Measurements from ENCODE around the gene B3GNT2.
"Not testable (repeated sequence)": the region's sequence is repeated elsewhere in the genome, so short reads cannot be mapped to it uniquely, and the experiment has no call there.

B3GNT2 gene

GRCh38 chr2:62248226-62248625 lies 52.3 kb downstream of the B3GNT2 start:
- no peak for DNase-seq

GRCh38 chr2:62250239-62250638 lies 54.3 kb downstream of the B3GNT2 start:
- no peak for DNase-seq

- peak; percentile 4 for DNase-seq
Measured at GRCh38 chr2:62254424-62255266, 58.7 kb downstream of the B3GNT2 start.

GRCh38 chr2:62257466-62257865 lies 61.6 kb downstream of the B3GNT2 start:
- peak; percentile 12 for DNase-seq

- no peak for DNase-seq
Measured at GRCh38 chr2:62263076-62263715, 67.3 kb downstream of the B3GNT2 start.

DNA sequence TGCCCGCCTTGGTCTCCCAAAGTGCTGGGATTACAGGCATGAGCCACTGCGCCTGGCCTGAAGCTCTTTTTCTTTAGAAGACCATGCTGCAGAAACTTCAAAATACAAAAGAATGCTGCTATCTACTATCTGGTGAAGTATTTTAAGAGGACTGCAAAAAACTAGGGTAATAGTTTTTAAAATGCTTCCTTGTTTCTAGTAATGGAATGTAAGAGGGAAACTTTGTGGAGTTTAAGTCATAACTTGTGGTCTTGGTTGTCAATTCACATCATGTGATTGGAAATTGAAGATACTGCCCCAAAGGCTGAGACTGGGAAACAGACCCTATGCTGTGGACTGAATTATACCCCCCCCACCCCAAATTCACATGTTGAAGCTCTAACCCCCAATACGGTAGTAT lies 68.3 kb downstream of the B3GNT2 start:
- no peak for DNase-seq

DNA sequence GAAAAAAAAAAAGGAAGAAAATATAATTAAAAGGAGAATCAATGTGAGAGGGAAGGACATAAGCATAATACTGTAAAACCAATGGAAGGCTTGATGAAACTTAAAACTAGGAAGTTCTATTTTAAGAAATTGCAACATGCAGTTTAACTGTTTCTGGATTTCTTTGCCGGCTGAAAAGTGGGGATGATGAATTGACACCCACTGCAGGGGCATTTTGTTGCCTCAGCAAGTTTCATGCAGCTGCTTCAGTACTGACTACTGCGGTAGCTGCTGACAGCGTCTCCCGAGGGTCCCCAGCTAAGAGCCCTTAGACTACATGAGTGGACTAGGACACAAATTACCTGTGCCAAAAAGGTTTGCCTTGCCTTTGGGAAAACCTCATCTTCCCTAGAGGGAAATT lies 69.2 kb downstream of the B3GNT2 start:
- no peak for DNase-seq

GRCh38 chr2:62266433-62267038 lies 70.6 kb downstream of the B3GNT2 start:
- DNase-seq: peak; percentile 10

DNA sequence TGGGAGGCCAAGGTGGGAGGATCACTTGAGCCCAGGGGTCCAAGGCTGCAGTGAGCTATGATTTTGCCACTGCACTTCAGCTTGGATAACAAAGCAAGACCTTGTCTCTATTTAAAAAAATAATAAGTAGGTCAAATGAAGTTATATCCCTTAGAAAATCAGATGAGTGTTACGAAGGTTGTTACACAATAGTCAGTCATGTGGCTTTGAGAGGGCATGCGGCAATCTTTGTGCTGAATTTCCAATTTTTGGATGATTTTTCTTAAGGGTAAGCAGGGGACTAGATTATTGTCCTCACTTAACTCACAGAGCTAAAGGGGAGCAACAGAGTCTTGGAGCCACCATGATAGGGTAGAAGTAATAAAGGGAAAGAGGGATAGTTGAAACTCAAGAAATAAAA lies 71.8 kb downstream of the B3GNT2 start:
- DNase-seq: no peak

DNA sequence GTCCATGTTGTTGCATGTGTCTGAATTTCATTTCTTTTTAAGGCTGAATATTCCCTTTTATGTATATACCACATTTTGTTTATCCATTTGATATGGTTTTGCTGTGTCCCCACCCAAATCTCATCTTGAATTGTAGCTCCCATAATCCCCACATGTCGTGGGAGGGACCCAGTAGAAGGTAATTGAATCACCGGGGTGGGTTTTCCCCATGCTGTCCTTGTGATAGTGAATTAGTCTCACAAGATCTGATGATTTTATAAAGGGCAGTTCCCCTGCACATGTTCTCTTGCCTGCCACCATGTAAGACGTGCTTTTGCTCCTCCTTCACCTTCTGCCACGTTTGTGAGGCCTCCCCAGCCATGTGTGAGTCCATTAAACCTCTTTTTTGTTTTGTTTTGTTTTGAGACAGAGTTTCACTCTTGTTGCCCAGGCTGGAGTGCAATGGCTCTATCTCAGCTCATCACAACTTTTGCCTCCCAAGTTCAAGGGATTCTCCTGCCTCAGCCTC lies 72.8 kb downstream of the B3GNT2 start:
- DNase-seq: not testable (repeated sequence)

DNA sequence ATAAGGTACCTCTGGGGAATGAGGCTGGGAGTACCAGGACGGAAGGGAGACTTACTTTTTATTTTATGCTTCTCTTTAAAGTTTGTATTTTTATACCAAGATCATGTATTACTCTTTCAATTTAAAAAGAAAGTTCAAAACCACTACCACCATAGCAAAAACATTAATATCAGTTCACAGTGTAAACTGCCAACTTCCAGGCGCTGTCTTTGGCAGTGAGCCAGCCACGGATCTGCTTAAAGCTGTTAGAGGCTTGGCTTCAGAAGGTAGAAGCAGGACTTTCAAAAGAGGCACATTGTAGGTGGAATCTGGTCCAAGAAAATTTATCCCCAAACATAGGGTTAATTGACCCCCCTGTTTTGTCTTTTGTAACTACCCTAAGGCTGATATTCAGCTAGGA lies 74.8 kb downstream of the B3GNT2 start:
- peak; percentile 37 for DNase-seq

Measured in eye (tissue), 1 donor.